Right lobe of liver (tissue), 6 donors: ENCODE results near the gene TBX21. TPM values are rescaled to one million over a fixed set of nuclear protein-coding genes. Genes with fewer than 3 reads are reported as not detected.

Source experiments
- ATAC-seq, 4 donors: fragments of 200-7000 bp; cut with Tn5 transposase; one replicate each; pipeline ENCODE4 v1.9.1; 2020; ENCODE audit warnings: mild to moderate bottlenecking in 4 of 4, moderate library complexity in 4 of 4
- DNase-seq, 3 donors: peaks; one replicate each; pipeline ENCODE4 v3.0.0-alpha.2; 2020
- H3K27ac ChIP-seq, 3 donors: fragments of 200-600 bp; one replicate each; pipeline ENCODE4 v1.8.0; 2022
- H3K27me3 ChIP-seq, 2 donors: fragments of 200-600 bp; one replicate each; pipeline ENCODE4 v1.8.0; 2022
- H3K36me3 ChIP-seq, 4 donors: fragments of 200-600 bp; sonication (generic) in 1 of 4; one replicate each; pipeline versions ENCODE4 v1.5.1 to v1.8.0; 2017 to 2022; ENCODE audit warnings: control low read depth in 1 of 4
- H3K4me1 ChIP-seq, 4 donors: fragments of 200-600 bp; sonication (generic) in 1 of 4; one replicate each; pipeline versions ENCODE4 v1.5.1 to v1.8.0; 2017 to 2022; ENCODE audit warnings: control low read depth in 1 of 4
- H3K4me3 ChIP-seq, 3 donors: fragments of 200-600 bp; one replicate each; pipeline ENCODE4 v1.8.0; 2022
- H3K9me3 ChIP-seq, 4 donors: fragments of 200-600 bp; sonication (generic) in 1 of 4; one replicate each; pipeline versions ENCODE4 v1.5.1 to v1.8.0; 2017 to 2022; ENCODE audit warnings: control low read depth in 1 of 4
- CTCF ChIP-seq, 4 donors: fragments of 200-600 bp in 3 of 4; fragments of 450-650 bp in 1 of 4; IDR thresholded peaks; one replicate each; pipeline versions ENCODE4 v1.5.1 to v1.8.0; 2016 to 2022; ENCODE audit warnings: antibody characterized with exemption in 4 of 4, mild to moderate bottlenecking in 2 of 4
- POLR2A ChIP-seq: fragments of 450-650 bp; IDR thresholded peaks from one replicate; pipeline ENCODE4 v1.6.1; 2017; ENCODE audit warnings: antibody characterized with exemption, mild to moderate bottlenecking
- WGBS: methylation state at CpG from one replicate; pipeline ENCODE4 v1.1.6; 2018; ENCODE audit warnings: low coverage, low lambda C conversion rate; ENCODE audit not compliant: insufficient coverage; ENCODE audit errors: missing lambda C conversion rate; 5-methylcytosine and 5-hydroxymethylcytosine counted together
- intact Hi-C, 2 donors: fragments of 100-400 bp; cut with DNase I; formaldehyde crosslinking; loops; one replicate each; pipeline versions ENCODE4 v1.11.2 to v1.14.1; 2022
- total RNA-seq, 6 experiments: library from RNA; depleted of rRNA in 2 of 6; stranded (reverse); fragments of >200 nt in 2 of 6; fragmentation: NEBNext Ultra II Directional in 3 of 6; extraction: Animal tissue kit (Norgen Biotek cat#: 25700) in 3 of 6; gene quantifications; one replicate each; pipeline versions ENCODE4 v1.1.0 to v1.2.4, GENCODE V29; 2016 to 2023
- donor health status: DM: no; HTN: yes; CAD: no.
- donor health status: DM: no; HTN: no; CAD: no.
- donor health status: DM: no; HTN: no; CAD: no.
- donor health status: DM: no; HTN: yes; CAD: no.
- donor health status: DM: no; HTN: yes; CAD: no.

Gene TBX21
- total RNA-seq, 6 experiments from 2014 or later = 0.19 to 0.56 (median 0.24) TPM; not detected in 1

- 33% methylated on average over 4 of the region's 9 CpGs for WGBS
- intact Hi-C loops = no loop called here
- no peak for ATAC-seq
Measured at GRCh38 chr17:47697906-47698711, 34.9 kb upstream of the TBX21 start.

GRCh38 chr17:47698749-47699535 is 34.1 kb upstream of the TBX21 start:
- peak; percentile 51 to 68 (median 61) for DNase-seq
- no peak overlapping the region for H3K4me3 ChIP-seq
- peak; percentile 59 to 95 (median 90) for TF ChIP-seq CTCF (IDR thresholded peaks at IDR 0.05)
- no peak for TF ChIP-seq POLR2A
- no peaks in the 10 kb centered on the region for H3K4me1 ChIP-seq
- H3K27ac ChIP-seq = no peak overlapping the region
- no peaks in the 10 kb centered on the region for H3K27me3 ChIP-seq
- WGBS = 37% methylated on average over 12 of the region's 25 CpGs
- no peaks in the 10 kb centered on the region for H3K9me3 ChIP-seq
- intact Hi-C loops = no loop called here
- ATAC-seq = peak in 3 of 4 donors; percentile 29 to 37 (median 36)
- H3K36me3 ChIP-seq = no peaks in the 10 kb centered on the region

More at GRCh38 chr17:47697906-47698711, 34.9 kb upstream of the TBX21 start:
- peaks cover 0 to 6% (median 0%) of the 10 kb centered on the region in 4 donors for H3K4me1 ChIP-seq
- DNase-seq = no peak
- H3K9me3 ChIP-seq = no peaks in the 10 kb centered on the region
- H3K27ac ChIP-seq = no peak overlapping the region
- no peaks in the 10 kb centered on the region for H3K27me3 ChIP-seq
- TF ChIP-seq POLR2A (no peak), CTCF (IDR thresholded peaks at IDR 0.05) (no peak)
- no peak overlapping the region for H3K4me3 ChIP-seq
- H3K36me3 ChIP-seq = no peaks in the 10 kb centered on the region

GRCh38 chr17:47699536-47699840 is 33.5 kb upstream of the TBX21 start:
- H3K4me1 ChIP-seq = no peaks in the 10 kb centered on the region

GRCh38 chr17:47700471-47701449 is 32.3 kb upstream of the TBX21 start:
- 81% methylated on average over 5 of the region's 13 CpGs for WGBS

More at GRCh38 chr17:47699536-47699840, 33.5 kb upstream of the TBX21 start:
- Histone ChIP-seq H3K36me3 (no peaks in the 10 kb centered on the region), H3K4me3 (no peak overlapping the region), H3K27ac (no peak overlapping the region), H3K27me3 (no peaks in the 10 kb centered on the region), H3K9me3 (no peaks in the 10 kb centered on the region)
- intact Hi-C loops = no loop called here
- ATAC-seq (no peak), DNase-seq (no peak)
- WGBS = 80% methylated on average over 1 of the region's 4 CpGs
- no peak for TF ChIP-seq POLR2A

GRCh38 chr17:47701608-47702007 is 31.4 kb upstream of the TBX21 start:
- DNase-seq (peak in 1 of 3 donors; percentile 36), ATAC-seq (no peak)
- H3K9me3 ChIP-seq = no peaks in the 10 kb centered on the region
- no peaks in the 10 kb centered on the region for H3K4me1 ChIP-seq
- intact Hi-C loops = loop anchor here in 1 of 2 donors (10.0 kb wide), 1 partner anchor 103 kb away; no protein-coding TSS in a partner anchor
- H3K27ac ChIP-seq = no peak overlapping the region
- no peak overlapping the region for H3K4me3 ChIP-seq
- 54% methylated on average over 2 of the region's 4 CpGs for WGBS
- no peaks in the 10 kb centered on the region for H3K36me3 ChIP-seq
- TF ChIP-seq CTCF (IDR thresholded peaks at IDR 0.05) = no peak
- TF ChIP-seq POLR2A = no peak
- H3K27me3 ChIP-seq = no peaks in the 10 kb centered on the region

More at GRCh38 chr17:47700471-47701449, 32.3 kb upstream of the TBX21 start:
- Histone ChIP-seq H3K27ac (no peak overlapping the region), H3K27me3 (no peaks in the 10 kb centered on the region), H3K36me3 (no peaks in the 10 kb centered on the region), H3K4me3 (no peak overlapping the region), H3K9me3 (no peaks in the 10 kb centered on the region), H3K4me1 (no peaks in the 10 kb centered on the region)
- ATAC-seq (no peak), DNase-seq (peak in 1 of 3 donors; percentile 42)
- intact Hi-C loops = loop anchor here in 1 of 2 donors (10.0 kb wide), 1 partner anchor 104 kb away; no protein-coding TSS in a partner anchor
- TF ChIP-seq POLR2A = no peak
